KMS-11 (cell line): ENCODE results near the gene HOXA9.

Experiments
- H2AFZ ChIP-seq: fragments of 200-600 bp; sonication (generic); 2 replicates; pipeline ENCODE4 v1.6.1; 2016; ENCODE audit warnings: antibody characterized with exemption, mixed run types, low read depth
- H3K27ac ChIP-seq: fragments of 200-600 bp; sonication (generic); 2 replicates; pipeline ENCODE4 v1.6.1; 2016; ENCODE audit warnings: mild to moderate bottlenecking, mixed run types
- H3K27me3 ChIP-seq: fragments of 200-600 bp; sonication (generic); 2 replicates; pipeline ENCODE4 v1.6.1; 2017; ENCODE audit warnings: mild to moderate bottlenecking, low read depth, mixed run types, moderate library complexity; ENCODE audit not compliant: insufficient read depth
- H3K36me3 ChIP-seq: fragments of 200-600 bp; sonication (generic); 2 replicates; pipeline ENCODE4 v1.6.1; 2017; ENCODE audit warnings: mild to moderate bottlenecking, mixed run types; ENCODE audit not compliant: insufficient read depth
- H3K4me1 ChIP-seq: fragments of 200-600 bp; sonication (generic); 2 replicates; pipeline ENCODE4 v1.6.1; 2016; ENCODE audit warnings: mild to moderate bottlenecking, low read depth, mixed run types; ENCODE audit not compliant: poor library complexity, severe bottlenecking
- H3K4me2 ChIP-seq: fragments of 200-600 bp; sonication (generic); 2 replicates; pipeline ENCODE4 v1.7.0; 2016; ENCODE audit warnings: mild to moderate bottlenecking, mixed run types
- H3K4me3 ChIP-seq: fragments of 200-600 bp; sonication (generic); IDR thresholded peaks from 2 replicates; pipeline ENCODE4 v1.6.1; 2017; ENCODE audit warnings: low read depth, low read length, mixed read lengths; ENCODE audit not compliant: insufficient read depth
- H3K79me2 ChIP-seq: fragments of 200-600 bp; sonication (generic); 2 replicates; pipeline ENCODE4 v1.6.1; 2016; ENCODE audit warnings: low read depth, mixed run types; ENCODE audit not compliant: insufficient read depth
- H3K9ac ChIP-seq: fragments of 200-600 bp; sonication (generic); 2 replicates; pipeline ENCODE4 v1.6.1; 2016; ENCODE audit warnings: mild to moderate bottlenecking, mixed run types
- H4K20me1 ChIP-seq: fragments of 200-600 bp; sonication (generic); 2 replicates; pipeline ENCODE4 v1.6.1; 2016; ENCODE audit warnings: mild to moderate bottlenecking, mixed run types; ENCODE audit not compliant: insufficient read depth
- TF ChIP-seq, protein P1 (sequence below): fragments of 200-600 bp; sonication (generic); conservative IDR thresholded peaks from 2 replicates; pipeline ENCODE4 v1.6.1; 2017; ENCODE audit warnings: low read depth, mild to moderate bottlenecking, antibody characterized with exemption, low read length, moderate library complexity, mixed read lengths

The HOXA9 gene

DNA sequence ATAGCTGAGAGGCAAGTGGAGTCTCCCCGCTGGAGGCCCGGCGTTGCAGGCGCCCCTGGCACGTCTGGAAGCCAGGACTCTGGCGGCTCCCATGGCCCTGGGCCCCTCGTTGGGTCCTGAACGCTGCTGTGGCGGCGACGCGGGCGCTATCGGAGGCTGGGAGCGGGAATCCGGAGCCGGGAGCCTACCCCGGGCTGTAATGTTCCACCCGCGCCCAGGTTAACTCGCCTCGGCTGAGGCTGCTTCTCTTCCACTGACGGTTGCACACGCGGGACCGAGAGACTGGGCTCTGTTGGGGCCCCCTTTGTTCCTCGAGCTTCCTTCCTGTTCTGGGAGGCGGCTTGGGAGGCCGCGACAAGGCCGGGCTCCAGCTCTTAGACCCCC is 20.6 kb downstream of the HOXA9 start:
- Histone ChIP-seq H3K4me1 (peaks cover 6% of the 10 kb centered on the region), H2AFZ (no peak overlapping the region), H3K27ac (no peak overlapping the region), H3K79me2 (no peaks in the 10 kb centered on the region), H3K36me3 (no peaks in the 10 kb centered on the region), H3K4me3 (no peak overlapping the region), H3K27me3 (no peaks in the 10 kb centered on the region), H4K20me1 (no peaks in the 10 kb centered on the region), H3K4me2 (no peak overlapping the region), H3K9ac (no peak overlapping the region)
- TF ChIP-seq, protein P1, sequence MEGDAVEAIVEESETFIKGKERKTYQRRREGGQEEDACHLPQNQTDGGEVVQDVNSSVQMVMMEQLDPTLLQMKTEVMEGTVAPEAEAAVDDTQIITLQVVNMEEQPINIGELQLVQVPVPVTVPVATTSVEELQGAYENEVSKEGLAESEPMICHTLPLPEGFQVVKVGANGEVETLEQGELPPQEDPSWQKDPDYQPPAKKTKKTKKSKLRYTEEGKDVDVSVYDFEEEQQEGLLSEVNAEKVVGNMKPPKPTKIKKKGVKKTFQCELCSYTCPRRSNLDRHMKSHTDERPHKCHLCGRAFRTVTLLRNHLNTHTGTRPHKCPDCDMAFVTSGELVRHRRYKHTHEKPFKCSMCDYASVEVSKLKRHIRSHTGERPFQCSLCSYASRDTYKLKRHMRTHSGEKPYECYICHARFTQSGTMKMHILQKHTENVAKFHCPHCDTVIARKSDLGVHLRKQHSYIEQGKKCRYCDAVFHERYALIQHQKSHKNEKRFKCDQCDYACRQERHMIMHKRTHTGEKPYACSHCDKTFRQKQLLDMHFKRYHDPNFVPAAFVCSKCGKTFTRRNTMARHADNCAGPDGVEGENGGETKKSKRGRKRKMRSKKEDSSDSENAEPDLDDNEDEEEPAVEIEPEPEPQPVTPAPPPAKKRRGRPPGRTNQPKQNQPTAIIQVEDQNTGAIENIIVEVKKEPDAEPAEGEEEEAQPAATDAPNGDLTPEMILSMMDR = no peak

DNA sequence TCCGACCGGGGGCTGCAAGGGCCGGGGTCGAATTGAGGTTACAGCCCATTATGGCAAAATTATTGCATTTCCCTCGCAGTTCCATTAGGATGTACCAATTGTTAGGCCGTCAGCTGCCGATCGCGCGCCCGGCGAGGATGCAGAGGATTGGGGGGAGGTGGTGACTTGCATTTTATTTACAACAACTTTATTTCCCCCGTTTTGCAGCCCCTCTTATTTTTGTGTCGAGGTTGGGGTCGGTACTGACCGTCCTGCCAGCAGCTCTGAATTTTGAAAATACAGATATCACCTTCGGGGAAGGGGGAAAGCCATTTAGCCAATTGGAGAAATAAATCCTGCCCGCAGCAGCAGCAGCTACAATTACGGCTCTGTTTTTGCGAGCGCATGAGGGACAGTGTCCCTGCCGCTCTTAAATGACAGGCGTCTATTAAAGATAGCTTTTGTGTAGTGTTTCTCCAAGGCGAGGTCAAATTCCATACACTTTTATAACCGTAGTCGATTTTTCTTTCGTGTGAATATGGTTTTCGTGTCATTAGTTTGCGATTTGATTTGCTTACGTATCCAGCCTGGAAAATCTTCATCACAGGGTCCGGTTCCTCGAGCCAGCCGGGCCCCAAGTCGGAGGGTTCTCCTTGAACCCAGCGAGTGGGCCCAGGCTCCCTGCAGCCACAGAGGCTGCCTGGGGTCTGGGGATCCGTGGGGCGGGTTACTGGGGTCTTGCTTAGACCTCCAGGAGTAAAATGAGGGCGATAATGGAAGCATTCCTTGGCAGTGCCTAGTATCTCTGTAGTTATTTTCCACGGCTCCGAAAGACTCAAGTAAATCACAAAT is 21.2 kb downstream of the HOXA9 start:
- TF ChIP-seq, protein P1 = peak; percentile 36
- Histone ChIP-seq H3K27me3 (no peaks in the 10 kb centered on the region), H2AFZ (peak overlapping the region; percentile 80), H3K36me3 (no peaks in the 10 kb centered on the region), H3K79me2 (no peaks in the 10 kb centered on the region), H3K4me3 (no peak overlapping the region), H3K9ac (no peak overlapping the region), H3K4me2 (no peak overlapping the region), H3K27ac (no peak overlapping the region), H4K20me1 (no peaks in the 10 kb centered on the region), H3K4me1 (peaks cover 1% of the 10 kb centered on the region)

DNA sequence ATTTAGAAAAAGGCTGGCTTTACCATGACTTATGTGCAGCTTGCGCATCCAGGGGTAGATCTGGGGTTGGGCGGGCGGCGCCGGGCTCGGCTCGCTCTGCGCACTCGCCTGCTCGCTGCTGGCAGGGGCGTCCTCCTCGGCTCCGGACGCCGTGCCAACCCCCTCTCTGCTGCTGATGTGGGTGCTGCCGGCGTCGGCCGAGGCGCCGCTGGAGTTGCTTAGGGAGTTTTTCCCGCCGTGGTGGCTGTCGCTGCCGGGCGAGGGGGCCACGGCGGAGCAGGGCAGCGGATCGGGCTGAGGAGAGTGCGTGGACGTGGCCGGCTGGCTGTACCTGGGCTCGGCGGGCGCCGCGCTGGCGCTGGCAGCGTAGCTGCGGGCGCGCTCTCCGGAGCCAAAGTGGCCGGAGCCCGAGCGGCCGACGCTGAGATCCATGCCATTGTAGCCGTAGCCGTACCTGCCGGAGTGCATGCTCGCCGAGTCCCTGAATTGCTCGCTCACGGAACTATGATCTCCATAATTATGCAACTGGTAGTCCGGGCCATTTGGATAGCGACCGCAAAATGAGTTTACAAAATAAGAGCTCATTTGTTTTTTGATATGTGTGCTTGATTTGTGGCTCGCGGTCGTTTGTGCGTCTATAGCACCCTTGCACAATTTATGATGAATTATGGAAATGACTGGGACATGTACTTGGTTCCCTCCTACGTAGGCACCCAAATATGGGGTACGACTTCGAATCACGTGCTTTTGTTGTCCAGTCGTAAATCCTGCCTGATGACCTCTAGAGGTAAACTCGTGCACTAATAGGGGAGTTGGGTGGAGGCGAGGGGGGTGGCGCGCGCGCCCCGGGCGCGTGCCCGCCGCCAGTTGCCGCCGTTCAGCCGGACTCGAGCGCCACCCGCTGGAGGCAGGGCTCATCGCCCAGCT is 22.1 kb downstream of the HOXA9 start, which contains the start of gene HOXA5:
HOXA5 (minus strand) TSS at position 659 of the 927 bp plus-strand sequence; CDS start at position 585, 74 bp downstream.
- H3K27ac ChIP-seq = no peak within 1 kb of the TSS
- H3K4me2 ChIP-seq = peak within 1 kb of the TSS; percentile 34
- H3K79me2 ChIP-seq = no peaks in the 10 kb centered on the region
- H3K27me3 ChIP-seq = no peaks in the 10 kb centered on the region
- TF ChIP-seq, protein P1 = peak; percentile 83
- no peak within 1 kb of the TSS for H3K4me3 ChIP-seq
- H4K20me1 ChIP-seq = no peaks in the 10 kb centered on the region
- no peak within 1 kb of the TSS; the same call in 1 of the 2 replicates for H3K9ac ChIP-seq
- no peaks in the 10 kb centered on the region for H3K36me3 ChIP-seq
- H3K4me1 ChIP-seq = no peaks in the 10 kb centered on the region
- H2AFZ ChIP-seq = peak within 1 kb of the TSS; percentile 80

DNA sequence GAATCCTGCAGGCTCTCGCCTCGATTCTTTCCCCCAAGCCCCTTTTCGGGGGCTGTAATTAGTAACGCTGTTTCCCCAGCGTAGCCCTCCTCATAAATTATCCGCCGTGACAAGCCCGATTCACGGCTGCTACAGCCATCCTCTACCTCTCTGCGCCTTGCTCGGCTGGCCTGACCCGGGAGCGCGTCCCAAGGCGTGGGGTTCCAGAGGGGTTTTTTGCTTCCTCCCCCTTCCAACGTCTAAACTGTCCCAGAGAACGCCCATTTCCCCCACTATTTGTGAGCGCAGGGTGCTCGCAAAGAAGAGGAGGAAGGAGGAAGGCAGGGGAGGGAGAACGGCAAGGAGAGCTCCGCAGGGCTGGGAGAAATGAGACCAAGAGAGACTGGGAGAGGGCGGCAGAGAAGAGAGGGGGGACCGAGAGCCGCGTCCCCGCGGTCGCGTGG is 22.7 kb downstream of the HOXA9 start:
- Histone ChIP-seq H2AFZ (peak overlapping the region; percentile 80), H3K27me3 (no peaks in the 10 kb centered on the region), H3K9ac (no peak overlapping the region; the same call in 1 of the 2 replicates), H3K79me2 (no peaks in the 10 kb centered on the region), H3K27ac (no peak overlapping the region), H3K4me3 (no peak overlapping the region), H4K20me1 (no peaks in the 10 kb centered on the region), H3K4me2 (peak overlapping the region; percentile 34; the same call in 1 of the 2 replicates), H3K36me3 (no peaks in the 10 kb centered on the region), H3K4me1 (no peaks in the 10 kb centered on the region)
- TF ChIP-seq, protein P1 = no peak
